ENCODE results near the gene TIMP3. TPM values are rescaled to one million over a fixed set of nuclear protein-coding genes. Genes with fewer than 3 reads are reported as not detected.

TIMP3 gene
- total RNA-seq, 1 donor from 2014 or later = 37.3 TPM

GRCh38 chr22:32817137-32817730 is 15.7 kb downstream of the TIMP3 start:
- no peaks in the 10 kb centered on the region for H3K36me3 Mint-ChIP-seq (ENCODE audit: unreplicated experiment)
- H3K9me3 Mint-ChIP-seq (ENCODE audit: unreplicated experiment) = no peaks in the 10 kb centered on the region
- no peak for DNase-seq (ENCODE audit: extremely low spot score, unreplicated experiment)
- TF ChIP-seq CTCF (IDR thresholded peaks at IDR 0.05) = no peak
- peaks cover 7% of the 10 kb centered on the region for H3K4me1 Mint-ChIP-seq (ENCODE audit: unreplicated experiment)
- H3K4me3 Mint-ChIP-seq (ENCODE audit: unreplicated experiment) = no peak overlapping the region
- no peaks in the 10 kb centered on the region for H3K27me3 Mint-ChIP-seq (ENCODE audit: unreplicated experiment)
- no peak overlapping the region for H3K27ac Mint-ChIP-seq (ENCODE audit: unreplicated experiment)

GRCh38 chr22:32818446-32819115 is 17.1 kb downstream of the TIMP3 start:
- TF ChIP-seq CTCF (IDR thresholded peaks at IDR 0.05) = no peak
- Mint-ChIP-seq H3K27me3 (ENCODE audit: unreplicated experiment) (no peaks in the 10 kb centered on the region), H3K9me3 (ENCODE audit: unreplicated experiment) (no peaks in the 10 kb centered on the region), H3K4me3 (ENCODE audit: unreplicated experiment) (no peak overlapping the region), H3K4me1 (ENCODE audit: unreplicated experiment) (peaks cover 7% of the 10 kb centered on the region), H3K36me3 (ENCODE audit: unreplicated experiment) (no peaks in the 10 kb centered on the region), H3K27ac (ENCODE audit: unreplicated experiment) (no peak overlapping the region)
- DNase-seq (ENCODE audit: extremely low spot score, unreplicated experiment) = no peak

- Mint-ChIP-seq H3K27ac (ENCODE audit: unreplicated experiment) (no peak overlapping the region), H3K4me3 (ENCODE audit: unreplicated experiment) (no peak overlapping the region), H3K27me3 (ENCODE audit: unreplicated experiment) (no peaks in the 10 kb centered on the region), H3K4me1 (ENCODE audit: unreplicated experiment) (peaks cover 5% of the 10 kb centered on the region), H3K36me3 (ENCODE audit: unreplicated experiment) (no peaks in the 10 kb centered on the region), H3K9me3 (ENCODE audit: unreplicated experiment) (no peaks in the 10 kb centered on the region)
- no peak for TF ChIP-seq CTCF (IDR thresholded peaks at IDR 0.05)
- DNase-seq (ENCODE audit: extremely low spot score, unreplicated experiment) = no peak
Measured at GRCh38 chr22:32819120-32819519, 17.6 kb downstream of the TIMP3 start.

GRCh38 chr22:32820131-32821119 is 18.9 kb downstream of the TIMP3 start:
- no peaks in the 10 kb centered on the region for H3K27me3 Mint-ChIP-seq (ENCODE audit: unreplicated experiment)
- H3K9me3 Mint-ChIP-seq (ENCODE audit: unreplicated experiment) = no peaks in the 10 kb centered on the region
- DNase-seq (ENCODE audit: extremely low spot score, unreplicated experiment) = no peak

More at GRCh38 chr22:32820131-32821119, 18.9 kb downstream of the TIMP3 start:
- H3K4me3 Mint-ChIP-seq (ENCODE audit: unreplicated experiment) = no peak overlapping the region
- no peak overlapping the region for H3K27ac Mint-ChIP-seq (ENCODE audit: unreplicated experiment)
- H3K4me1 Mint-ChIP-seq (ENCODE audit: unreplicated experiment) = peaks cover 3% of the 10 kb centered on the region
- H3K36me3 Mint-ChIP-seq (ENCODE audit: unreplicated experiment) = no peaks in the 10 kb centered on the region
- TF ChIP-seq CTCF (IDR thresholded peaks at IDR 0.05) = no peak
